ENCODE data around the gene HACD4. TPM values are rescaled to one million over a fixed set of nuclear protein-coding genes. Genes with fewer than 3 reads are reported as not detected.

The HACD4 gene
- total RNA-seq, result under 0.01 and 0.17 TPM in 2 replicates

GRCh38 chr9:21031091-21031807, at the start of gene HACD4:
HACD4 (minus strand) TSS chr9:21031640; CDS start chr9:21031590, 50 bp downstream.

GRCh38 chr9:21077781-21078180, 46.3 kb upstream of the HACD4 start, which contains the start of gene IFNB1:
IFNB1 (minus strand) TSS chr9:21077942; CDS start chr9:21077869, 73 bp downstream.

Other genes starting within 250 kb of the HACD4 start
- gene IFNB1, start 46.3 kb upstream of the HACD4 start, total RNA-seq, result not detected in 2 replicates
- not detected in 2 replicates for gene IFNW1, start 110.2 kb upstream of the HACD4 start, total RNA-seq
- gene IFNA21, start 135.0 kb upstream of the HACD4 start, total RNA-seq, result not detected in 2 replicates
- gene IFNA4, start 155.9 kb upstream of the HACD4 start, total RNA-seq, result not detected in 2 replicates
- not detected in 2 replicates for gene IFNA7, start 170.6 kb upstream of the HACD4 start, total RNA-seq
- gene IFNA10, start 175.5 kb upstream of the HACD4 start, total RNA-seq, result not detected in 2 replicates
- gene IFNA16, start 185.7 kb upstream of the HACD4 start, total RNA-seq, result not detected in 2 replicates
- not detected in 2 replicates for gene IFNA17, start 196.6 kb upstream of the HACD4 start, total RNA-seq
- gene IFNA14, start 208.4 kb upstream of the HACD4 start, total RNA-seq, result not detected in 2 replicates